SW 1271 (cell line): ENCODE data around the gene GDF3.
"Not testable (repeated sequence)": the region's sequence is repeated elsewhere in the genome, so short reads cannot be mapped to it uniquely, and the experiment has no call there.

Source experiments
- DNase-seq, 2 experiments: peaks; one replicate each; lab custom pipeline; 2025; lab: John Stamatoyannopoulos, UW

The GDF3 gene

GRCh38 chr12:7695566-7696197, at the start of gene GDF3:
Gene GDF3, minus strand, starts transcription at chr12:7695775. Its CDS starts 47 bp downstream, at chr12:7695728.
- no peak for DNase-seq

GRCh38 chr12:7732993-7733392, 37.4 kb upstream of the GDF3 start:
- DNase-seq, result no peak

GRCh38 chr12:7731486-7731885, 35.9 kb upstream of the GDF3 start:
- no peak for DNase-seq

GRCh38 chr12:7730984-7731383, 35.4 kb upstream of the GDF3 start:
- not testable (repeated sequence) for DNase-seq

- no peak for DNase-seq
These were observed 34.2 kb upstream of the GDF3 start for GRCh38 chr12:7729746-7730145.

GRCh38 chr12:7723926-7724325, 28.4 kb upstream of the GDF3 start:
- DNase-seq, result no peak

GRCh38 chr12:7719946-7720730, 24.6 kb upstream of the GDF3 start:
- DNase-seq, result no peak

- DNase-seq, result peak; percentile 29 to 41
These were observed 20.8 kb upstream of the GDF3 start for GRCh38 chr12:7716381-7716780.

- no peak for DNase-seq
These were observed 17.4 kb upstream of the GDF3 start for GRCh38 chr12:7712841-7713442.

- no peak for DNase-seq
These were observed 15.6 kb upstream of the GDF3 start, which contains the start of gene DPPA3 for GRCh38 chr12:7711133-7711532. Gene DPPA3, plus strand, starts transcription at chr12:7711433. Its CDS starts 138 bp downstream, at chr12:7711571.

GRCh38 chr12:7709969-7710675, 14.5 kb upstream of the GDF3 start:
- no peak for DNase-seq

GRCh38 chr12:7705846-7706245, 10.3 kb upstream of the GDF3 start:
- no peak for DNase-seq

GRCh38 chr12:7695237-7695560, 376 bp downstream of the GDF3 start:
- DNase-seq, result no peak

GRCh38 chr12:7694556-7695236, 879 bp downstream of the GDF3 start:
- DNase-seq, result no peak

- no peak for DNase-seq
These were observed 1.8 kb downstream of the GDF3 start for GRCh38 chr12:7693793-7694192.

- no peak for DNase-seq
These were observed 14.0 kb downstream of the GDF3 start for GRCh38 chr12:7681535-7681934.

GRCh38 chr12:7679251-7680045, 16.1 kb downstream of the GDF3 start:
- DNase-seq, result no peak

GRCh38 chr12:7678744-7679143, 16.8 kb downstream of the GDF3 start:
- no peak for DNase-seq

GRCh38 chr12:7677432-7677888, 18.1 kb downstream of the GDF3 start:
- peak; percentile 26 to 70 for DNase-seq

- DNase-seq, result not testable (repeated sequence)
These were observed 20.1 kb downstream of the GDF3 start for GRCh38 chr12:7675455-7675854.

GRCh38 chr12:7668171-7668570, 27.4 kb downstream of the GDF3 start:
- DNase-seq, result no peak
